GM04504 (cell line): ENCODE results near the gene SLC9A9.

Experiments
- DNase-seq: peaks from one replicate; pipeline ENCODE4 v3.0.0-alpha.2; 2012; ENCODE audit warnings: low read depth

SLC9A9 gene

GRCh38 chr3:143413372-143413771 is 434.9 kb downstream of the SLC9A9 start:
- no peak for DNase-seq

GRCh38 chr3:143412084-143412483 is 436.2 kb downstream of the SLC9A9 start:
- no peak for DNase-seq

GRCh38 chr3:143410259-143410658 is 438.0 kb downstream of the SLC9A9 start:
- DNase-seq, result no peak

GRCh38 chr3:143408771-143409170 is 439.5 kb downstream of the SLC9A9 start:
- DNase-seq, result no peak

- no peak for DNase-seq
Measured at GRCh38 chr3:143402602-143403001, 445.7 kb downstream of the SLC9A9 start.

- DNase-seq, result no peak
Measured at GRCh38 chr3:143396790-143397189, 451.5 kb downstream of the SLC9A9 start.

- DNase-seq, result no peak
Measured at GRCh38 chr3:143389388-143389787, 458.9 kb downstream of the SLC9A9 start.

GRCh38 chr3:143387425-143387824 is 460.8 kb downstream of the SLC9A9 start:
- DNase-seq, result no peak

GRCh38 chr3:143384076-143384475 is 464.2 kb downstream of the SLC9A9 start:
- DNase-seq, result no peak

GRCh38 chr3:143383421-143383820 is 464.8 kb downstream of the SLC9A9 start:
- DNase-seq, result no peak

- no peak for DNase-seq
Measured at GRCh38 chr3:143382816-143383215, 465.5 kb downstream of the SLC9A9 start.

- DNase-seq, result no peak
Measured at GRCh38 chr3:143380449-143380848, 467.8 kb downstream of the SLC9A9 start.

- DNase-seq, result no peak
Measured at GRCh38 chr3:143375698-143376097, 472.6 kb downstream of the SLC9A9 start.

GRCh38 chr3:143367171-143367570 is 481.1 kb downstream of the SLC9A9 start:
- no peak for DNase-seq

GRCh38 chr3:143366672-143367071 is 481.6 kb downstream of the SLC9A9 start:
- DNase-seq, result no peak

GRCh38 chr3:143363949-143364348 is 484.3 kb downstream of the SLC9A9 start:
- DNase-seq, result no peak

- DNase-seq, result no peak
Measured at GRCh38 chr3:143363276-143363675, 485.0 kb downstream of the SLC9A9 start.

GRCh38 chr3:143362115-143362991 is 485.9 kb downstream of the SLC9A9 start:
- DNase-seq, result no peak

GRCh38 chr3:143361589-143361988 is 486.7 kb downstream of the SLC9A9 start:
- no peak for DNase-seq

- no peak for DNase-seq
Measured at GRCh38 chr3:143360244-143360643, 488.0 kb downstream of the SLC9A9 start.

GRCh38 chr3:143358793-143359491 is 489.3 kb downstream of the SLC9A9 start:
- no peak for DNase-seq

GRCh38 chr3:143358155-143358792 is 490.0 kb downstream of the SLC9A9 start:
- DNase-seq, result no peak

GRCh38 chr3:143357700-143358099 is 490.6 kb downstream of the SLC9A9 start:
- no peak for DNase-seq
